Measurements from ENCODE around the gene UBE2H. TPM values are rescaled to one million over a fixed set of nuclear protein-coding genes. Genes with fewer than 3 reads are reported as not detected.

The UBE2H gene
- polyA plus RNA-seq, 1 donor = 45.5 TPM

DNA sequence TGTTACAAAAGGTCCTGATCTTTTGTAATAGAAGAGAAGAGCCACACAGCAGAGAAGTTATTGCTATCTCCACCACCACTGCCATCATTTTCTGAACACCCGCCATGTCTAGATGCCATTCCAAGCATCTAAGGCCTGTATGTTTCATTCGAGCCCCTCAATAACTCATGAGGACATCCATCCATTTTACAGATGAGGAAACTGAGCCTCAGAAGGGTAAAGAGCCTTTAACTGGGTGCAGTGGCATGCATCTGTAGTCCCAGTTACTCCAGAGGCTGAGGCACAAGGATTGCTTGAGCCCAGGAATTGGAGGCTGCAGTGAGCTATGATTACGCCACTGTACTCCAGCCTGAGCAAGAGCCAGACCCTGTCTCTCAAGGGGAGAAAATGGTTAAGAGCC is 39.3 kb downstream of the UBE2H start:
- H3K9me3 ChIP-seq (ENCODE audit: control insufficient read depth, low read depth, low read length) = no peaks in the 10 kb centered on the region
- no peaks in the 10 kb centered on the region for H3K36me3 ChIP-seq (ENCODE audit: control insufficient read depth, insufficient read depth, low read length)
- no peak overlapping the region for H3K27ac ChIP-seq (ENCODE audit: low read length)
- DNase-seq = no peak
- WGBS (ENCODE audit: insufficient coverage, low lambda C conversion rate) = no CpG with 5 or more reads among the region's 3 CpGs
- no peak overlapping the region for H3K4me3 ChIP-seq (ENCODE audit: low read length)
- H3K27me3 ChIP-seq (ENCODE audit: control insufficient read depth, insufficient read depth, low read length) = no peaks in the 10 kb centered on the region
- peaks cover 3% of the 10 kb centered on the region for H3K4me1 ChIP-seq (ENCODE audit: control insufficient read depth, insufficient read depth, low read length)

DNA sequence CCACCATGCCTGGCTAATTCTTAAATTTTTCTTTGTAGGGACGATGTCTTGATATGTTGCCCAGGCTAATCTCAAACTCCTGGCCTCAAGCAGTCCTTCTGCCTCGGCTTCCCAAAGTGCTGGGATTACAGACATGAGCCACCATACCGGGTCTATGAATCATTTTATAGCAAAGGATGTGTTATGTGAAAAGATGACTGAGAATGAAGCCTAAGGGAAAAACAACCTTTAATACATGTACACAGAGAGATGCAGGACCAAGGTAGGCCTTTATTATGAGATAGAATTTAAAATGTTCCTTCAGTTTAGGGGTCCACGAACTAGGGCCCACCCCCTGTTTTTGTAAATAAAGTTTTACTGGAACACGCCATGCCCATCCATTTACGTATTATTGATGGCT is 41.0 kb downstream of the UBE2H start:
- Histone ChIP-seq H3K9me3 (ENCODE audit: control insufficient read depth, low read depth, low read length) (no peaks in the 10 kb centered on the region), H3K27me3 (ENCODE audit: control insufficient read depth, insufficient read depth, low read length) (no peaks in the 10 kb centered on the region), H3K4me1 (ENCODE audit: control insufficient read depth, insufficient read depth, low read length) (peaks cover 3% of the 10 kb centered on the region), H3K27ac (ENCODE audit: low read length) (no peak overlapping the region), H3K4me3 (ENCODE audit: low read length) (no peak overlapping the region), H3K36me3 (ENCODE audit: control insufficient read depth, insufficient read depth, low read length) (no peaks in the 10 kb centered on the region)
- no CpG with 5 or more reads among the region's 6 CpGs for WGBS (ENCODE audit: insufficient coverage, low lambda C conversion rate)
- DNase-seq = no peak

DNA sequence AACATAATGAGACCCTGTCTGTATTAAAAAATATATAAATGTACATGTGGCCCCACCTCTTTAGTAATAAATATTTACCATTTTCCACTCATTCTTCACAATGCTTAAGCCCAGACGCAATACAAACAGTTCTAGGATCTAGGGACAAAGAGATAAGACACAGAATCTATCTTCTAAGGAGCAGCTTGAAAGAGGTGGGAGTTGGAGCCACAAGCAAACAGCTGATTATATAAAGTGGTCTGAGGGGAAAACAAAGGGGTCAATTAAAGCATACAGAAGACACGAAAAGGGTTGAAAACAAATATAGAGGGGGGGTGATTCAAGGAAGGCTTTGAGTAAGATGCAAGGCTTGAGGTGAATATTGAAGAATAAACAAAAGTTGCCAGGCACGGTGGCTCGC is 43.1 kb downstream of the UBE2H start:
- 67% methylated on average over 2 of the region's 4 CpGs for WGBS (ENCODE audit: insufficient coverage, low lambda C conversion rate)
- no peak overlapping the region for H3K27ac ChIP-seq (ENCODE audit: low read length)

DNA sequence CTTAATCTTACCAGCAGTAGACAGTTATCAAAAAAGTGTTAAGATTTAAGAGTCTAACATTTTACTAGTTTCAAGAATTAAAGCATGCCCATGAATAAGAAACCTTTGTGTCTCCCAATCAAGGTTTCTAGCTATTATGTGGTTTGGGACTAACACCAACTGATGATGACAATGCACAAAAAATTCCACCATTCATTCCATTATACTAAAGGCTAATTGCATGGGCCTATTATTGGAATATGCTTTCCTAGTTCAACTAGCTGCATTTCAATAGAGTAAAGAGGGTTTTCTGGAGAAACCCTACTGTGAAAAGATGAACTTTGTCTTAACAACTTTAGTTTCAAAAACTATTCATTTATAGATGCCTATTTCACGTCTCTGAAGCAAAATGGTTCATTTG is 44.6 kb downstream of the UBE2H start:
- Histone ChIP-seq H3K36me3 (ENCODE audit: control insufficient read depth, insufficient read depth, low read length) (peaks cover 11% of the 10 kb centered on the region), H3K4me3 (ENCODE audit: low read length) (no peak overlapping the region), H3K27ac (ENCODE audit: low read length) (no peak overlapping the region), H3K9me3 (ENCODE audit: control insufficient read depth, low read depth, low read length) (no peaks in the 10 kb centered on the region), H3K27me3 (ENCODE audit: control insufficient read depth, insufficient read depth, low read length) (no peaks in the 10 kb centered on the region), H3K4me1 (ENCODE audit: control insufficient read depth, insufficient read depth, low read length) (peaks cover 3% of the 10 kb centered on the region)
- no peak for DNase-seq
- 88% methylated on average over 1 of the region's 1 CpG for WGBS (ENCODE audit: insufficient coverage, low lambda C conversion rate)

More for the DNA sequence above, 43.1 kb downstream of the UBE2H start:
- Histone ChIP-seq H3K4me3 (ENCODE audit: low read length) (no peak overlapping the region), H3K9me3 (ENCODE audit: control insufficient read depth, low read depth, low read length) (no peaks in the 10 kb centered on the region), H3K4me1 (ENCODE audit: control insufficient read depth, insufficient read depth, low read length) (peaks cover 4% of the 10 kb centered on the region), H3K27me3 (ENCODE audit: control insufficient read depth, insufficient read depth, low read length) (no peaks in the 10 kb centered on the region), H3K36me3 (ENCODE audit: control insufficient read depth, insufficient read depth, low read length) (peaks cover 4% of the 10 kb centered on the region)
- no peak for DNase-seq

DNA sequence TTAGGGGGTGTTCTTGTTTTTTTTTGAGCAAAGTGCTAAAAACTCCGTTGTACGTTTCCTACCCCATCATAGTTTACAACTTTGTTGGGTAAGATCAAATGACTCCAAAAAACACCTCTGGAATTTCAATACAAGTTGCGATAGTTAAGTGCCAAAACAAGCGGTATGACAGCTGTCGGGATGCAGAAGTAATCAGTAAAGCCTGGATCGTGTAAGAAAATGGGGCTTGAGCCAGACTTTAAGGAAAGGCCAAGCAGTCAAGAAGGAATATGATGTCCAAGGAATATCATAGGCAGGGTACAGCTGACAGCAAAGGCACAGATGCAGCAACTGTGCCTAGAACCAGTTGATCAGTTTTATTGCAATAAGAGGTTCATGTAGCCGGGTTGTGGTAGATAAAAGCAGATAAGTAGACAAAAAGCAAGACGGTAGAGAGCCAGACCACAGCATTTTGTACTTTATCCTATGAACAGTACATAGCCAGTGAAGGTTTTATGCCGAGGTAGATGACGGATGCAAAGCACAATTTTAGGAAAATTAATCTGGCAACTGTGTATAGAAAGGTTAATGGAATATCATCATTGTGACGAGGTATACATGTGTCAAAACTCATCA is 45.5 kb downstream of the UBE2H start:
- Histone ChIP-seq H3K27me3 (ENCODE audit: control insufficient read depth, insufficient read depth, low read length) (no peaks in the 10 kb centered on the region), H3K36me3 (ENCODE audit: control insufficient read depth, insufficient read depth, low read length) (peaks cover 11% of the 10 kb centered on the region), H3K27ac (ENCODE audit: low read length) (no peak overlapping the region), H3K4me1 (ENCODE audit: control insufficient read depth, insufficient read depth, low read length) (peaks cover 3% of the 10 kb centered on the region), H3K9me3 (ENCODE audit: control insufficient read depth, low read depth, low read length) (no peaks in the 10 kb centered on the region), H3K4me3 (ENCODE audit: low read length) (no peak overlapping the region)
- no peak for DNase-seq
- WGBS (ENCODE audit: insufficient coverage, low lambda C conversion rate) = 100% methylated on average over 2 of the region's 11 CpGs

DNA sequence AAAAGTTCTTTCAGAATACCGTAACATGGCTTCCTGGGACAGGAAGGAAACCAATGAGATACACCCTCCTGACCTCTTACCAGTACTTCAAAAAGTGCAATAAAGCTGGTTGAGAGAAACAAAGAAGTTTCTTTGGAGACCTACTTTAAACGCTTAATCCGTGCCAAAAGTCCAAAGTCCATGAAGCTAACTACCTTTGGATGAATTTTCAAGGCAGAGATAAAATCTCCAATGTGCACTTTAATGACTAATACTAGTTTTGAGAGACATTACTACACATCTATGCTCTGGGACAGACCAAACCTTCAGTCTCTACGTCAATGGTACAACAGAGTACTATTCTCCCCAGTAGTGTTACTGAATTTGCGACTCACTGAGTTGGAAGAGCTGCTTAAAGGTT is 46.1 kb downstream of the UBE2H start:
- DNase-seq = peak; percentile 46 to 86
- Histone ChIP-seq H3K27ac (ENCODE audit: low read length) (peak overlapping the region; percentile 52), H3K36me3 (ENCODE audit: control insufficient read depth, insufficient read depth, low read length) (peaks cover 11% of the 10 kb centered on the region), H3K4me1 (ENCODE audit: control insufficient read depth, insufficient read depth, low read length) (peaks cover 3% of the 10 kb centered on the region), H3K27me3 (ENCODE audit: control insufficient read depth, insufficient read depth, low read length) (no peaks in the 10 kb centered on the region), H3K4me3 (ENCODE audit: low read length) (no peak overlapping the region), H3K9me3 (ENCODE audit: control insufficient read depth, low read depth, low read length) (no peaks in the 10 kb centered on the region)
- WGBS (ENCODE audit: insufficient coverage, low lambda C conversion rate) = 19% methylated on average over 3 of the region's 5 CpGs

DNA sequence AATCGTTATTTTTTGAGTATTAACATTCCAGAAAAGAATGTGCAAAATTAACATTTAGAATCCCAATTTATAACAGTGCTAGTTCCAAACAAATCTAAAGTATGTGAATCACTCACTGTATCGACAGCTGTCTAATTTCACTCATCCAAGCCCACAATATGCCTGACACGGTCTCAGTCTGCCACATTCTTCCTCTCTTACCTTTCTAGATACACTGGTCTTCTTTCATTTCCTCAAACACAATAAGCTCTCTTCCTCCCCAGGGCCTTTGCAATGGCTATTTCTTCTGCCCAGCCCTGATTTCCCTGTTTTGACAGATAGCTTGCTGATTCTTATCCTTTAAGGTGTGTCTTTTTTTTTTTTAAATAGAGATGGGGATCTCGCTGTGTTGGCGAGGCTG is 48.8 kb downstream of the UBE2H start:
- DNase-seq = no peak

DNA sequence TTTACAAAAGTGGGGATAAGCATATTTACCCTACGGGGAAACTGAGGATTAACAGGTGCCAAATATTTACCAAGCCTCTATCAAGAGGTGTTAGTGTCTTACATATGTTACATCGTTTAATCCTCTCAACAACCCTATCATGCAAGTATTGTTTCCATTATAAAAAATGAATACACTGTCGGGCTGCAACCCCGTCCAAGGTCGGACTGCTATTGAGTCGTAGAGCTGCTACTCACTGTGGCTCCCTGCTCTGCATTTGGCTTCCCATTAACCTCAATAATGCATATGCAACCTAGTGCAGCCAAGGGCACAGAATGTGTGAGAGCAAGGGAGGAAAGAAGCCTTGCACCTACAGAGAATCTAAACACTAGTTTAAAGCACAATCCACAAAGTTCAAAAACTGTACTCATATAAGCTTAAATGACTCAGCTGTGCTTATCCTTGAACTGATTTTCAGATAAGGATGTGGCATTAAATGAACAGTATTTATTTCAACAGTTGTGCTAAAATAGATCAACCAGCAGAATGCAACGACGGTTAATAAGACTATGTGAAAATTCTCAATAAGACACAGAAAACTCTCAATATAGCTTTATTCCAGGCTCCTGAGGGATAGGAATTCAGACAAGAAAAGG is 49.9 kb downstream of the UBE2H start:
- WGBS (ENCODE audit: insufficient coverage, low lambda C conversion rate) = 90% methylated on average over 2 of the region's 8 CpGs
- Histone ChIP-seq H3K9me3 (ENCODE audit: control insufficient read depth, low read depth, low read length) (no peaks in the 10 kb centered on the region), H3K4me3 (ENCODE audit: low read length) (no peak overlapping the region), H3K27me3 (ENCODE audit: control insufficient read depth, insufficient read depth, low read length) (no peaks in the 10 kb centered on the region), H3K27ac (ENCODE audit: low read length) (no peak overlapping the region), H3K4me1 (ENCODE audit: control insufficient read depth, insufficient read depth, low read length) (peaks cover 3% of the 10 kb centered on the region), H3K36me3 (ENCODE audit: control insufficient read depth, insufficient read depth, low read length) (peaks cover 21% of the 10 kb centered on the region)
- no peak for DNase-seq

More for the DNA sequence above, 48.8 kb downstream of the UBE2H start:
- Histone ChIP-seq H3K36me3 (ENCODE audit: control insufficient read depth, insufficient read depth, low read length) (peaks cover 21% of the 10 kb centered on the region), H3K4me3 (ENCODE audit: low read length) (no peak overlapping the region), H3K4me1 (ENCODE audit: control insufficient read depth, insufficient read depth, low read length) (peaks cover 3% of the 10 kb centered on the region), H3K27ac (ENCODE audit: low read length) (no peak overlapping the region), H3K9me3 (ENCODE audit: control insufficient read depth, low read depth, low read length) (no peaks in the 10 kb centered on the region), H3K27me3 (ENCODE audit: control insufficient read depth, insufficient read depth, low read length) (no peaks in the 10 kb centered on the region)
- 100% methylated on average over 2 of the region's 5 CpGs for WGBS (ENCODE audit: insufficient coverage, low lambda C conversion rate)

DNA sequence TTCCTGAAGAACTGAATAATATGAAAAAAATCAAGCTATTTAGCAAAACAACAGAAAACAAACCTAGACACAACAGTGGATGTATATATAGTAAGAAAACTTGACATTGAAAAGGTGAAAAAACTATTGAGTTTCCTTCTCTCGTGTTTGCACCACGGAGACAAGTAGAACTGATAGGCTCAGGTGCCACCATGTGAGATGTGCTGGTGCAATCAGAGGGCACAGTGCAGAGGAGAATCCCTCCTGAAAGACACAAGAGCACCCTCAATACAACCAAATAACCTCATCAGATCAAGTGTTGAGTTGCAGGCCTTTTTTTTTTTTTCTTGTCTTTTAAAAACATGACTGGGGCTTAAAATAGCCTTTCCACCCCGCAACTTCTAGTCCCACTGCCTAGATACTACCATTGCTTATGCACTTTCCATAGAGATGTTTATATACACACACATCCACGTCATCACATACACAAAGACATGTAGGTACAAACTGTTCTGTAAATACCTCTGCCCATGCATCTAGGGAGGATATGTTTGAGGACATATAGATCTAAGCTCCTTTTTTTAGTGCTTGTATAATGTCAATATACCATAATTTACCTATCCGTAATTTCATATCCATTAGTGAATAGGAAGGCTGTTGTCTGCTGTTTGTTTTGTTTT is 54.1 kb downstream of the UBE2H start:
- peak in 1 of 2 donors; percentile 18 for DNase-seq
- Histone ChIP-seq H3K4me3 (ENCODE audit: low read length) (no peak overlapping the region), H3K27ac (ENCODE audit: low read length) (no peak overlapping the region), H3K4me1 (ENCODE audit: control insufficient read depth, insufficient read depth, low read length) (no peaks in the 10 kb centered on the region), H3K9me3 (ENCODE audit: control insufficient read depth, low read depth, low read length) (no peaks in the 10 kb centered on the region), H3K27me3 (ENCODE audit: control insufficient read depth, insufficient read depth, low read length) (no peaks in the 10 kb centered on the region), H3K36me3 (ENCODE audit: control insufficient read depth, insufficient read depth, low read length) (peaks cover 22% of the 10 kb centered on the region)
- WGBS (ENCODE audit: insufficient coverage, low lambda C conversion rate) = no CpG with 5 or more reads among the region's 5 CpGs

DNA sequence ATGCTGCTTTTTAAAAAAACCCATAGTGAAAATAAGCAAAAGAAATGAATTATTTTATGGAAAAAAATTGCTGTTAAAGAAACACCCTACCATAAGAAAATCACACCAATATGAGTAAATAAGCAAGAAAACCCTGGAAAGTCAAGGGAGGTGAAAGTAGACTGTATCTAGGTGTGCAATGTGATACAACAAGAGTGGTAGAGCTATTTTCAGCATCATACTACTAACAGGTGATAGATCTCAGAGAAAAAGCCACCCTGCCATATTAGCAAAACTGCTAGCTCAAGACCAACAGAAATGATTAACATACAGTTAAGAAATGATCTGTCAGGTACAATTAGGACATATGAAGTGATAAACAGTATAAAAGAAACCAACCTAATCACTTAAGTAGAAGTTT is 54.8 kb downstream of the UBE2H start:
- Histone ChIP-seq H3K4me1 (ENCODE audit: control insufficient read depth, insufficient read depth, low read length) (no peaks in the 10 kb centered on the region), H3K27ac (ENCODE audit: low read length) (no peak overlapping the region), H3K9me3 (ENCODE audit: control insufficient read depth, low read depth, low read length) (no peaks in the 10 kb centered on the region), H3K27me3 (ENCODE audit: control insufficient read depth, insufficient read depth, low read length) (no peaks in the 10 kb centered on the region), H3K4me3 (ENCODE audit: low read length) (no peak overlapping the region), H3K36me3 (ENCODE audit: control insufficient read depth, insufficient read depth, low read length) (peaks cover 18% of the 10 kb centered on the region)
- no peak for DNase-seq
